GM04503 (cell line): ENCODE measurements around the gene NKD1.

ENCODE experiments used
- DNase-seq: peaks from one replicate; pipeline ENCODE4 v3.0.0-alpha.2; 2012; ENCODE audit warnings: low read depth

Gene NKD1

DNA sequence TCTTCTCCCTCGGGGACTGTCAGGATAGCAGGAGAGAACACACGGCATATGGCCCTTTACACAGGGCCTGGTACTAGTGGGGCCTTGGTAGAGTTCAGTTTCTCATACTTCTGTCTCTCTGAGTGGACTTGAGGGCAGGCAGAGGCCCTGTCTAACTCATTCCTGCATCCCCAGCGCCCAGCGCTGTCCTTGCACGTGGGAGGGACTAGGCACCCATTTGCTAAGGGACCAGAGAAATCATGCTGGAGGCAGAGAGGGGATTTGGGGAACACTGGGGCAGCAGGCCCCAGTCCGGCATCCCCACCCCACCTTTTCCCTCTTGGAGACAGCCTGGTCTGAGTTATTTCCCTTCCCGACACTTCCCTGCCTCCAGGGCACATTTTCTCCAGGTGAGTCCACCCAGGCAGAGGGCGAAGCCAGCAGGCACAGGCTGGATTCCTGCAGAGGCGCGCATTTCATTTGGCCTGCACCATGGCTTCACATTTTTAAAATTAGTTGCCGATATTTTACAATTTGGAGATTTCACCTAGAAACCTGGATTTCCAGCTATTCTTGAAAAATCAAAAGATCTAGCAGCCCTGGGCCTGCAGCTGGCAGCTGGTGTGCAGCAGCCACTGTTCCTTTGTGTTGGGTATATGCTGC, 9.7 kb upstream of the NKD1 start:
- DNase-seq = no peak

DNA sequence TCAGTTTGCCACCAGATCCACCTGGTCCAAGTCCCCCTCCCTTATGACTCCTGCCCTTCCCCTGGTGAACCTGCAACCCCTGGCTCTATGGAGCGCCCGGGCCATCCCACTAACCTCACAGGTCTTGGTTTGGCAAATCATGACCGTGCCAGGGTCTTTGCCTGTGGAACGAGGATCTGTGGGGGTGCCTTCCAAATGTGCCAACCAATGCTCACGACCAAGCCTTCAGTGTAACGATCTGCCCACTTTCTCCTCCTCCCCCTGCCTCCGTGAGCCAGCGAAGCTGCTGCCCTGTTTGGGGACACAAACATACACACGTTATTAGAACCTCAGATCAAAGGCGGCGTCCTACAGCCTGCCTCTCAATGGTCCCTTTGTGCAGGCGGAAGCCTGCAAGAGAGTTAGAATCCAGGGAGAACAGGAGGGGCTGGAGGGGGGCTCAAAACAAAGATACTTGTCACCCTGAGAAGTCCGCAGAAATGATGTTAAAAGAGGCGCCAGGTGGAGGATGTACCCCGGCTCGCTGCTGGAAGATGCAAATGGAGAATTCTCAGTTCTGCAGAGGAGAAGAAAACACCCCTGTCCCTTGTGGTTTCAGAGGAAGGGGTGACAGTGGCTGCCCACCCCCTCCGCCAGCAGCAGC, 9.0 kb upstream of the NKD1 start:
- no peak for DNase-seq

DNA sequence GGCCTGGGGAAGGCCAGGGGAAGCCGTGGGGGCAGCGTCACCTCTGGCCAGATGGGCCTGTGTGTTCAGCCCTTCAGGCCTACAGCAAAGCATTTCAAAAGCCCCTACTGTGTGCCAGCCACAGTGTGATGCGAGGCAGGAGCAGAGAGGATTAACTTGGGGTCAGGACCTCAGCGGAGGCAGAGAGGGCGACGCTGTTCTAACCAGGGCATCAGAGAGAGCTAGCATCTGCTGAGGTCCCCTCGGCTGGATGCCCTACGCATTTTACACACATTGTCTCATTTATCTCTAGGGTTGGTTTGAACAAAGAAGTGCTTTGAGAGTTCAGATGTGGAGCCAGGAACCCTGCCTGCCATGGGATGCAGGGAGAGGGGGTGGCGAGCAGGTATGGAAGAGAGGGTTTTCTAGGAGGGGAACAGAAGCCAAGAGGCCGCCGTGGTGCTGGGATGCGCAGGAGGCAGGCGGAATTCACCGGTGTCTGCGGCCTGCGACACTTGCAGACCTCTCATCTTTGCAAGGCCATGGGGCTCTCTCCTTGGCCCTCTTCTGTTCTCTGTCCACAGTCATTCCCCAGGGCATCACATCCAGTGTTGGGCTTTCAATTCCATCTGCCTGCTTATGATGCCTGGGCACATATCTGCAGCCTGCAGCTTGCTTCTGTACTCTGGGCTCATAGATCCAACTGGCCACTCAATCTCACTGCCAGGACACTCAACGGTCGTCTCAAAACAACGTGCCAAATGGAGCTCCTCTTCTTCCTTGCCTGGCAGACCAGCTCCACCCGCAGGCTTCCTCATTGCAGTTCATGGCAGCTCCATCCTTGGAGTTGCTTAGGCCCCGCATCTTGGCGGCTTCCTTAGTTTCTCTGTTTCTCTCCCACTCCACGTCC, 8.1 kb upstream of the NKD1 start:
- DNase-seq = no peak

DNA sequence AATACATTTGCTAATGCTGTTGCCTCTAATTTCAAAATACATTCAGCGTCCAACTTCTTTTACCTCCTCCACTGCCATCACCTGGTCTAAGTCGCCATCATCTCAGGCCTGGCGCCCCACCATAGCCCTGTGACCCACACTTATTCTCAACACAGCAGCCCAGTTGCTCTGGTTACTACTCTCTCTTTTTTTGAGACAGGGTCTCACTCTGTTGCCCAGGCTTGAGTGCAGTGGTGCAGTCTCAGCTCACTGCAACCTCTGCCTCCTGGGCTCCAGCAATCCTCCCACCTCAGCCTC, 7.5 kb upstream of the NKD1 start:
- DNase-seq = no peak

DNA sequence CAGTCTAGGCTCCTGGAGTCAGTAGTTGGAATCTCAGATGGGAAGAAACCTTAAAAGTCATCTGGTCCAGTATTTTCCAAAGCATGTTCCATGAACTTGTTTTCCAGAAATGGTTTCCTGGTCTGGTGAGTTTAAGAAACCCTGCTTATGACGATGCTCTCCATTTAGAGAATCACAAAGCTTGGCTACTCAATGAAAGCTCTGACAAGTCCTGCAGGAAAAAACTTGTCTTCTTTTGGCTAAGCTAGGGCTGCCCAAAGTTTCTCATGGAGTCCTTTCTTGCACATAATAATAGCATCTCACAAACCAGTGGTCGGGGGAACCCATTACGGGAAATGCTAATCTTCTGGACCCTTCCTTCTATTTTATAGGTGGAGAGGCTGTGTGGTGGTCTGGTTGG, 5.5 kb upstream of the NKD1 start:
- DNase-seq = no peak

DNA sequence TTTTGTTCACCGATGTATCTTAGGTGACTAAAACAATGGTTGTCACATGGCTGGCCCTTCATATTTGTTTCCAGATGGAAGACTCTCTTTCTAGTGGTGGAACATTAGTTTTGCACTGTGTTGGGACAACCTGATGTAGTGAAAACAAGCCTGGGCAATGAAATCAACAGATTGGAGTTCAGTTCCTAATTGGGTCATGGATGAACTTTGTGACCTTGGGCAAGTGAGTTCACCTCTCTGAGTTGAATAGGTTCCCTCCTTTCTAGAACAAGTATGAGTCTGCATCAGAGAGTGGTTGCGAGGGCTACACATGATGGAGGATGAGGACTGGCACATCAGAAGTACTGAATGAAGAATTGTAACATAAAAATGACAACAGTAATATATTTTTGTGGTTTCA, 2.1 kb upstream of the NKD1 start:
- DNase-seq = no peak

DNA sequence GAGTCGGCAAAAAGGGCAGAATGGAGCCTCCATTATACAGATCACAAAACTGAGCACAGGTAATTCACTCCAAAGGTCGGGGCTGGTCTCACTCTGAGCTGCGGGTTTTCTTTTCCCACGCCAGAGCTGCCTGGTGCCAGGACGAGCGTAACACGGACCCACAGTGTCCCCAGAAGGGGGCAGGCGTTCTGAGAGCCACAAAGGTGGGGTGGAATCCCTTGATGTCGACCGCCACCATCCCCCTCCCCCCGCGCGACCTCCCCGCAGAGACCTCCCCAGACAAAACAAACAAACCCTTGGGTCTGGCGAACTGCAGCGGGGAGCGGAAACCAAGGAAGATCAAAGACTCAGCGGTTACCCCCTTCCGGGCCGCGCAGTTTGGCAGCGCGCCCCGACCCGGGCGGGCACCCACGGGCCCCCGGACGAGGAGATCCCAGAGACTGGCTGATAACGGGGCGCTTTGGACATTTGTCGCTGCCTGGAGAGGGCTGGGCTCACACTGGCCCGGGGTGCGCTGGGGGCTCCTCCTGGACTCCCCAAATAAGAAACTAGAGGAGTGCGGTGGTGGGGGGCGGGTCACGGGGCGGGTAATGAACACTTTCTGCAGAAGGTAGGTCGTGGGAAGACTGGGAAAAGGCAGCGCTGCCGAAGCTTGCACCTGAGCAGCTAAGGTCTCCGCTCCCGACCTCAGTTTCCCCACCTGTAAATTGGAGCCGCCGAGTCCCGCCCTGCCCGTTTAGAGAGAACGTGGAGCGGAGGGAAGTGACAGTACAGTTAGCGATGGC, 664 bp upstream of the NKD1 start:
- no peak for DNase-seq

DNA sequence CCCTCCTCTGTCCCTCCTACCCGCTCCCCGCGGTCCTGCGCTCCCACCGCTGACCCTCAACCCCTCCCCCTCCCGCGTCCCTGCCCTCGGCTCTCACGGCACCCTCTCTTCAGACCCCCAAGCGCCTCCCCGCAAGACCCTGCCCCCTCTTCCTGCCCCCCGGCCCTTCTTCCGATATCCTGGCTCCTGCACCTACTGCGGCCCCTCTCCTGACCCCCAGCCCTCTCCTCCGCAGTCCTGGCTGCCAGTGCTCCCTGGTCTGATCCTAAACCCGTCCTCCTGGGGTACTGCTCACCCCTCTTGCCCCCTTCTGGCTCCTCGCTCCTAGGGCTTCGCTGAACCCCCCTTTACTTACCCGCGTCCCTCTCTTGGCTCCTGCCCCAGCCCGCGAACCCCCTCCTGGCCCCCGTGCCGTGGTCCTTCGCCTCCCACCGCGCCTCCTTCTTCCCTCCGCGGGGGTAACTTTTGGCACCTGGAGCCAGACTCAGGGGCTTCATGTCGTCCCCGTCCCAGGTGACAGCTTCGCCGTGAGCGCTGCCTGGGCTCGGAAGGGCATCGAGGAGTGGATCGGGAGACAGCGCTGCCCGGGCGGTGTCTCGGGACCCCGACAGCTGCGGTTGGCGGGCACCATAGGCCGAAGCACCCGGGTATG, 839 bp downstream of the NKD1 start:
- DNase-seq = no peak

DNA sequence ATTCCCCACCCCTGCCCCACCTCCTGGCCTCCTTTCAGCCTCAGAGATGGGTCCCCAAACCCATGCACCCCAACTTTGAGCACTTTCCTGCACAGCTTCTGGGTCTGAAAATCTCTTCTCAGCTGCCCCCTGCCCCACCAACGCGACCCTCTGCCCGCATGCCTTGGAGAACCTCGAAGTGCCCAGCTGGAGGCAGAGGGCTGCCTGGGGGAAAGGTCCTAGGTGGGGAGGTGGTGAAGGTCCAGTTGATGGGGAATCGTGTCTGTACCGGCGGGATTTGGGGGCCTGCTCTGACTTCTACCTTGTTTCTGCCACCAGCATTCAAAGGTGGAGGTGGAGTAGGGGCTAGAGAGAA, 1.3 kb downstream of the NKD1 start:
- DNase-seq = no peak

DNA sequence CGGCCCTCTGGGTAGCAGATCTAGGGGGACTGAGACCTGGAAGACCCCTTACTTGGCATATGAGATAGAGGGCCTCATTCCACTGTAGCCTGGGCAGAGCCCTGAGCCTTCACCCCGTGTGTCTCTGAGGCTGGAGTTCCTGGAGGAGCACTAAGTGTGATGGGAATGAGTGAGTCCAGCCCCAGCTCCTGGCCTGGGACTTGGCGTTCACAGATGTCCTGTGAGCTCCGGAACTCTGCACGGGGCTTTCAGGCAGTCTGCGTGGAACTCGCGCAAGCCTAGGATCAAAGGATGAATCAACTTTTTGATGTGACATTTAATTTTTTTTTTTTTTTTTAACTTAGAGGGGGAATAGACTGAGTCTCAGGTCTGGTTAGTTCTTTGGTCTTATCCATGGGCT, 1.8 kb downstream of the NKD1 start:
- no peak for DNase-seq

DNA sequence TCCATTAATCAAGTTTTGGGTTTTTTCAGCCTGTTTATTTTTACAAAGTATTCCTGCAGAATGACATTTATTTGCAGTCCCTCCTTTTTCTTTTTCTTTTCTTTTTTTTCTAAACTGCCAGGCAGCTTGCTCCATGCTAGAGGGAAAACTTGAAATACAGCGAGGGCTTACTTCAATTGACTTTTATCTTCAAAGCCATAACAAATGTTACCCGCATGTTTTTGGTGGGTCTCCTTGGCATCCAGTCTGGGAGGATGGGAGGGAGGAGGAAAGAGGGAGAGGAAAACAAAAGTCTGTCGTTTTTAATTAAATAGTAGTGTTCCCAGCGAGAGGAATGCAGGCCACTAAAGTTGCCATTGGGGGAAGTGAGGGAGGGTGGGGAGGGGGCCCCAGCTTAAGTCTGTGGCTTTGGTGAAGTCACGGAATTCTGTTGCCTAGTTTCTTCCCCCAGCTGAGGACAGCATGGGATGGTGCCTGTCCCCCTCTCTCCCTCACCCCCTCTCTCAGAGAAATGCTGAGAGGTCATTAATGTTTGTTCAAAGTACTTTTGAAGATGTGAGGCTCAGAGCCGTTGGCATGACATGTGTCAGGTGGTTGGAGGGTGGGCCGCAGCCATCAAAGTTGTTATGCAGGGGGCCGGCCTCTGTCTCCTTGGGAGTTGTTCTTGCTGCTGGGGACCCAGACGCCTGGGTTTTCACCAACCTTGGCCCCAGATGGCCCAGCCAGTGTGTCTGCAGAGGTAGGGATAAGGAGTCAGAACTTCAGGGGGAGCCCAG, 2.9 kb downstream of the NKD1 start:
- DNase-seq = no peak

DNA sequence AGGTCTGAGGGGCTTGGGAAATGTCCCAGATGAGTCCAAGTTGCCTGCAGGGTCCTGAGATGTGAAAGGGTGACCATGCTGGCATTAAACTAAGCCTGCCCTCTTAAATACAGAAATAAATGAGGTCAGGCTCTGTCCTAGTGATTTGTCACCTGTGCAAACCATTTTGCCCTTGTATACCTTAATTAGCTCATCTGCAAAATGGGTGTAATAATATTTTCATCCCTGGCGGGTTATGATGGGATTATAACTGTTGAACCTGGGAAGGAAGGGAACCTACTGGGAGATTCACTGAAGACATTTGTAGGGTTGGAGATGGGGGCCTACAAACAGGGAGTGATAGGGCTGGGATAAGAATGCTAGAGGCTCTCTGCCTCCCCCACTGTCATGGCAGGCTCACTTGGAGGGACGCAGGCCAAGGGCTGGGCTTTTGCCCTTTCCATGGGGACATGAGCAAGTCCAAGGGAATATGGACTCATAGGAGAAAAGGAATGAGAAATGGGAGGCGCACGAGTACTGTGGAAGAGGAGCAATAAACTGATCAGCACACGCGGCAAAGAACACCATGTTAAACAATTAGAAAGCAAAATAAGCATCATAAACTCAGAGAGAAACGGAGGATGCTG, 4.4 kb downstream of the NKD1 start:
- no peak for DNase-seq

DNA sequence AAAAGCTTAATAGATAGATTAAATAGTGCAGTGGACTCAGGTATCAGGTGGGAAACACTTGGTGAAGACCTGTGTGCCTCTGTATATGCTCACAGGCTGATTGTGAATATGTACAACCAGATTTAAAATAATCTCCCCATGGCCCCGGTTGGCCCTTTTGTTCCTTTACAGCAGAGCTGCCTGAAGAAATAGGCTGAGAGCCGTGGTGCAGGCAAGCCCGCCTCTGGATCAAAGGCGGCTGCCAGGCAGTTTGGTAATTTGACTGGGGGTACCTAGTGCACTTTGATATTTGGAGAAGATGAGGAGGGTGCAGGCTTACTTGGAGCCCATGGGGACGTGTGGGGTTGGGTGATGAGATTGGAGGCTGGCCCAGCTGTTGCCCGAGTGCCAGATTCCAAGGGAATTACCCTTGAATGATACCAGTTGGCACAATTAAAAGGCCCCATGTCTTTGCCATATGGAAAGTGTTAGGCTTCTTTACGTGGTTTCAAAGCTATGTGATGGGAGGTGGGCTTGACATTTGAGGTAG, 5.0 kb downstream of the NKD1 start:
- no peak for DNase-seq

DNA sequence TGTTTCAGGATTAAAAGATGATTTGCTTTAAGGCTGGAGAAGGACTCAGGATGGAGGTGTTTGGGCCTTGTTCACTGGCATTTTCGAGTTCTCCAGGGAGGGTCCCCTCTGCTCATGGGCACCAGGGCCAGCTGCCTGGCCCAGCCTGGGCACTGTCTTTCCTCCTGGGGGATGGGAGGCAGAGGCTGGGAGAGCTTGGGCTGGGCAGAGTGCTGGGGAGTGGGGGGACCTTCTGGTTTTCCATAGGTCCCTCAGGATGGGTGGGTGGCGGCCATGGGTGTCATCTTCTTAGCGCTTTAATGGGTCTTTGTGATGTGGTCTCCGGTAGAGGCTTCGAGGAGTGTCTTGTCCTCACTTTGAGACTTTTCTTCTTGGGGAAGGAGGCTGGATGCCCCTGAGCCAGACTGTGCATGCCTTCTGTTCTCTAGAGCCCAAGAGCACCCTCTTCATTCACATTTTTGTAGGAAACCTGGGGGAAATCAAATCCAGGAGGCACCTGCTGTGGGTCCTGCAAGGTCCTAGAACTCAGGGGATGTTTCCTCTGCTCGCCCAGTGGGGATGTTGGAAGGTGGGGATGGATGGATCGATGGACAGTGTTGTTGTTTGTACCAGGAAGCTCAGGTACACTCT, 5.7 kb downstream of the NKD1 start:
- DNase-seq = no peak

DNA sequence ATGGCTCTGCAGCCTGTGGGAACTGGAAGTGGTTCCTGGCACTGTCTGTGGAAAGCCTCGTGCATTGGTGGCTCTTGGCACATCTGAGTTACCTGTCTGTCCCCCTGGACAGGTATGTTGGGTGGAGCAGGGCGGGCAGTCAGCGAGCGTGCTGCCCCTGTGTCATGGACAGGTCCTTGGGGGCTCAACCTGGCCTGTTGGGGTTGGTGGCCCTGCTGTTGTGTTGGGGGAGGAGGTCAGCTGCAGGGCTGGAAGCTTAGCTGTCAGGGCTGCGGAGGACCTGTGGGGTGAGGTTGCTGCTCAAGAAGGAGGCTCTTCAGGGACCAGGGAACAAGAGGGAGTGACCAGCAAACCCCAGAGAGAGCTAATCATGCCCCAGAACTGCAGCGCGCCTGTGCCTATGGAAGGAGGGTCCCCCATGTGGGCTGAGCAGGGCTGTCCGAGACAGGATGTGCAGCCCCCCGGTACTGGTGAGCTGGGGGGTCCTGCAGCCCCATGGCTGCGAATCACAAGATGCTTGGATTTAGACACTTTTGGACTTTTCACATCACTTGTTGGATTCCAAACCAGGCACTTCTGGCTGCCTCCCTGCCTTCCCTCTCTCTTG, 7.2 kb downstream of the NKD1 start:
- DNase-seq = no peak

DNA sequence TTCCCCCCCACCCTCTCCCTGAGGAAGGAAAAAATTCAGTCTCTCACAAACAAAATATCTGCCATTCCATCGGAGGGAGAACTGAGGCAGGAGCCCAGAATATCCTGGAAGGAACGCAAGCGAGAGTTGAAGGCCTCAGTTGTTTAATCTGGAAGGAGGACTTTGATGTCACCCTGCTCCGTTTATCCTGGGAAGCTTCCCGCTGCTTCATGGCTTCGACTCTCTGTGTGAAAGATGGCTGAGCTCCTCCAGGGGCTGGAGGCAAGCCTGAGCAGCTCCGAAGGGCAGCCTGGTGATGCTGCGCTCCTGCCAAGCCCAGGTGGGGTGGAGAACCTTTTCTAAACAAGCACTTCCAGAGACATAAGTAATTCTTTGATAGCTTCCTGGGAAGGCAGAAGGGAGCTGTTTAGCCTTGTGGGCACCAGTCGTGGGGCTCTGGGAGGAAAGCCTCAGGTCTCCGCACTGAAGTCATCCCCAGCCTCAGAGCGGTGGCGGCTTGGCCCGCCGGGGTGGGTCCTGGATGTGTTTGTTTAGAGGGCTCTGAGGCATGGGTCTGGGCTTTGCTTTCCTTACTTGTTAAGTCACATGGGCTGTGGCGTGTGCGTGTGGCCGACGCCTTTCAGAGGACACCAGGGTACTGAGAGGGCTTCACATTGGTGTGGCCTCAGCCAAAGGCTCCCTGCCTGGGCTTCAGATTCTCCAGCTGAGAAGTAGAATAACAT, 7.9 kb downstream of the NKD1 start:
- DNase-seq = no peak

DNA sequence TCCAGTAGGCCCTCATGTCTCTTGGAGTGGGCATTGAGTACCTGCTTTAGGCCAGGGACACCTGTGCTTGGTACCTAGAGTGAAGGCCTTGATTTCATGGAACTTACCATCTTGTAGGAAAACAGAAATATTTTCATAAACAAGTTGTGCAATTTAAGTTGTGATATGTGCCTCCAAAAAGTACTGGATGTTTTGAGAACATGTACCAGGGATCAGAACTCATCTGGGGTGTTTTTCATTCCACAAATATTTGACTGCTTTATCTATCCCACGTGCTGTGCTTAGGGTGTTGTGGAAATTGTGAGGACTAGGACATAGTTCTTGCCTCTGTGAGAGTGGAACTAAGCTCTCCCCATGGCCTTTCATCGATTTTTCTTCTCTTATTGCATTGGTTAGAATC, 8.8 kb downstream of the NKD1 start:
- DNase-seq = no peak

DNA sequence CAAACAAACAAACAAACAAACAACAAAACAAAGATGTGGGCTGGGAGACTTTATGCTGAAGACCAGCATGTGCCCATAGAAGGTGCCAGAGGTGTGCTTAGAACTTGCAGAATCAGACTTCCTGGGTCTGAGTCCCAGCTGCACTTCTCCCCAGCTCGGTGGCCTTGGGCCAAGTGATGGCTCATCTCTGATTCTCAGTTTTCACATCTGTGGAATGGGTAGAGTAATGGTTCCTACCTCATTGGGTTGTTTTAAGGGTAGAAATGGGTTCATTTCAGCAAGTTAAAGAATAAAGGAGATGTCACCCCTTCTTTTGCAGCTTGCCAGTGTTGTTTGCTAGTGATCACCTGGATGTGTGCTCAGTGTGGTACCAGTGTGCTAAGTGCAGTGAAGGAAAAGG, 10.7 kb downstream of the NKD1 start:
- no peak for DNase-seq

DNA sequence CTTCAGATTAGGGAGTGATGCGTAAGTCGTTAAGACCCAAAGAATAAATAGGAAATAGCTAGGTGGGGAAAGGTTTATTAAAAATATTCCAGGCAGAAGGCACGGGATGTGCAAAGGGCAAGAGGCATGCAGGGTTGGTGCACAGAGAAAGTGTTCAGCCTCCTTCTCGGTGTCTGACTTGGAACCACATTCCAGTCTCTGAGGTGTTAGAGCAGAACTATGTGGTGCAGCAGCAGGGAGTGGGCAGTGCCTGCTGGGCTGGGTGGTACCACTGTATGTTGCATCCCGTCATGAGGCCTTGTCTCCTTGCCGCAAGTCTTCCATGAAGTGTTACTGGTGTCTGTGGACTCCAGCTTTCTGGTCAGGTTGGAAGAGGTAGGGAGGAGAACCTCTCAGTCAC, 11.1 kb downstream of the NKD1 start:
- DNase-seq = no peak
